ENCODE results near the gene ARHGEF7.

The ARHGEF7 gene

GRCh38 chr13:111159362-111160320 is 44.5 kb downstream of the ARHGEF7 start:
- Histone ChIP-seq H3K4me3 (ENCODE audit: low read depth, low read length) (no peak overlapping the region), H3K27me3 (ENCODE audit: insufficient read depth, low read depth, severe bottlenecking) (no peaks in the 10 kb centered on the region), H3K9me3 (ENCODE audit: severe bottlenecking) (no peaks in the 10 kb centered on the region), H3K36me3 (peaks cover 13% of the 10 kb centered on the region), H3K27ac (no peak overlapping the region)
- no peak for TF ChIP-seq CTCF (IDR thresholded peaks at IDR 0.05; ENCODE audit: low read depth, low read length)
- no peak for DNase-seq

GRCh38 chr13:111160648-111161047 is 45.5 kb downstream of the ARHGEF7 start:
- Histone ChIP-seq H3K36me3 (peaks cover 13% of the 10 kb centered on the region), H3K27me3 (ENCODE audit: insufficient read depth, low read depth, severe bottlenecking) (no peaks in the 10 kb centered on the region), H3K27ac (no peak overlapping the region), H3K9me3 (ENCODE audit: severe bottlenecking) (no peaks in the 10 kb centered on the region), H3K4me3 (ENCODE audit: low read depth, low read length) (no peak overlapping the region)
- no peak for TF ChIP-seq CTCF (IDR thresholded peaks at IDR 0.05; ENCODE audit: low read depth, low read length)
- DNase-seq, result no peak

GRCh38 chr13:111161601-111162600 is 46.8 kb downstream of the ARHGEF7 start:
- Histone ChIP-seq H3K9me3 (ENCODE audit: severe bottlenecking) (no peaks in the 10 kb centered on the region), H3K27me3 (ENCODE audit: insufficient read depth, low read depth, severe bottlenecking) (no peaks in the 10 kb centered on the region), H3K36me3 (peaks cover 17% of the 10 kb centered on the region), H3K4me3 (ENCODE audit: low read depth, low read length) (no peak overlapping the region), H3K27ac (no peak overlapping the region)
- no peak for TF ChIP-seq CTCF (IDR thresholded peaks at IDR 0.05; ENCODE audit: low read depth, low read length)
- no peak for DNase-seq

- peaks cover 33% of the 10 kb centered on the region for H3K36me3 ChIP-seq
- H3K27me3 ChIP-seq (ENCODE audit: insufficient read depth, low read depth, severe bottlenecking), result no peaks in the 10 kb centered on the region
- TF ChIP-seq CTCF (IDR thresholded peaks at IDR 0.05; ENCODE audit: low read depth, low read length), result no peak
- H3K4me3 ChIP-seq (ENCODE audit: low read depth, low read length), result no peak overlapping the region
- no peak overlapping the region for H3K27ac ChIP-seq
- no peak for DNase-seq
- no peaks in the 10 kb centered on the region for H3K9me3 ChIP-seq (ENCODE audit: severe bottlenecking)
Observed at GRCh38 chr13:111165241-111166010, 50.3 kb downstream of the ARHGEF7 start.

GRCh38 chr13:111166882-111167675 is 52.0 kb downstream of the ARHGEF7 start:
- Histone ChIP-seq H3K36me3 (peaks cover 33% of the 10 kb centered on the region), H3K27ac (no peak overlapping the region), H3K4me3 (ENCODE audit: low read depth, low read length) (no peak overlapping the region), H3K9me3 (ENCODE audit: severe bottlenecking) (no peaks in the 10 kb centered on the region), H3K27me3 (ENCODE audit: insufficient read depth, low read depth, severe bottlenecking) (no peaks in the 10 kb centered on the region)
- DNase-seq, result no peak
- no peak for TF ChIP-seq CTCF (IDR thresholded peaks at IDR 0.05; ENCODE audit: low read depth, low read length)

Data from WERI-Rb-1 (cell line).